HL-60 (cell line): ENCODE data around the gene APLP2.

Experiments
- CTCF ChIP-seq: IDR thresholded peaks from one replicate; pipeline ENCODE4 v1.5.1; 2011; ENCODE audit warnings: low read length, control low read depth, inconsistent platforms; ENCODE audit not compliant: insufficient read depth
- GABPA ChIP-seq: IDR thresholded peaks from 2 replicates; pipeline ENCODE4 v1.6.1; 2012; ENCODE audit warnings: low read depth
- POLR2AphosphoS5 ChIP-seq: IDR thresholded peaks from 2 replicates; pipeline ENCODE4 v1.6.1; 2012; ENCODE audit warnings: low read depth
- REST ChIP-seq: IDR thresholded peaks from 2 replicates; pipeline ENCODE4 v1.6.1; 2012; ENCODE audit warnings: low read depth; ENCODE audit not compliant: insufficient replicate concordance

- TF ChIP-seq CTCF = no peak
- no peak for TF ChIP-seq POLR2AphosphoS5
- no peak for TF ChIP-seq REST
- no peak for TF ChIP-seq GABPA
Measured at GRCh38 chr11:130133716-130134115, 64.0 kb downstream of the APLP2 start.
